Measurements from ENCODE around the gene TMEM18. TPM values are rescaled to one million over a fixed set of nuclear protein-coding genes. Genes with fewer than 3 reads are reported as not detected.

The TMEM18 gene
- total and polyA plus RNA-seq, 2 of the 13 experiments (the other 11 are each of a cell fraction or from before 2014, with no cell fraction given), result 45.9 to 49.4 TPM

DNA sequence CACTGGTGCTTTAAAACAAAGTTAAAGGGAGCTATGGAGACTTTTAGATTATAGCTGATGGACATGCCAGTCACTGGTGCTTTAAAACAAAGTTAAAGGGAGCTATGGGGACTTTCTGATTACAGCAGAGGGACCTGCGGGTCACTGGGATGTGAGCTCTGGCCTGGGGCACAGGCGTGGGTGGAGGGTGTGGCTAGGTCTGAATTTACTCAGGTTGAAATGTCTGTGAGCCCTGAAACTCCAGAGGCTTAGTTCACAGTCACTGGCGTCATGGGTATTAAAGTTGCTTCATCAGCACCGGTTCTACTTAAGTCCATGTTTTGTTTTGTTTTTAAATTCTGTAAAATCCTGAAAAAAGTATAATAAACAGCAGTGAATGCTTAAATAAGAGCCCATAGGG is 49.0 kb upstream of the TMEM18 start:
- in situ Hi-C loops (cut with HindIII; ENCODE audit: extremely low pct_ligation_motif_present, low pct_unique_long_range_greater_than_20kb), result no loop called here
- no peak overlapping the region for H3K9ac ChIP-seq (ENCODE audit: insufficient read depth, low read depth, low read length)
- H3K9me3 ChIP-seq (ENCODE audit: low read length), result no peaks in the 10 kb centered on the region
- ChIA-PET POLR2A (no interaction called here), CTCF (ENCODE audit: low intra/inter-chr PET ratio, low total read pairs) (no interaction called here)
- H3K36me3 ChIP-seq (replicated peaks in 1 of 2; ENCODE audit: control insufficient read depth in 1 of 2, insufficient read depth in 2 of 2, low read length in 2 of 2), result no peaks in the 10 kb centered on the region
- intact Hi-C loops (cut with micrococcal nuclease; ENCODE audit: unreplicated experiment), result no loop called here
- H2AFZ ChIP-seq (ENCODE audit: low read length), result no peak overlapping the region
- no peaks in the 10 kb centered on the region for H4K20me1 ChIP-seq (ENCODE audit: insufficient read depth, low read length)
- DNase-seq (ENCODE audit: low spot score), result no peak
- H3K4me2 ChIP-seq (ENCODE audit: low read depth, low read length), result no peak overlapping the region
- no TSS peak for BruUV-seq (replicated peaks)
- no peak for ATAC-seq
- TF ChIP-seq ZSCAN9 (CRISPR knock-in tag; IDR thresholded peaks at IDR 0.05; ENCODE audit: borderline replicate concordance) (no peak), ZNF652 (CRISPR knock-in tag; IDR thresholded peaks at IDR 0.05; ENCODE audit: borderline replicate concordance, low read depth) (no peak), SMC3 (IDR thresholded peaks at IDR 0.05; ENCODE audit: low read length) (no peak), PHF5A (CRISPR knock-in tag; IDR thresholded peaks at IDR 0.05; ENCODE audit: low read depth, unreplicated experiment) (no peak), ZBTB3 (CRISPR knock-in tag; IDR thresholded peaks at IDR 0.05; ENCODE audit: borderline replicate concordance, low read depth) (no peak)
- peaks cover 6% of the 10 kb centered on the region for H3K4me1 ChIP-seq (ENCODE audit: insufficient read depth, low read length)
- peaks cover 0 to 24% of the 10 kb centered on the region in 2 experiments; a peak in 3 of 5 replicates for H3K27me3 ChIP-seq (ENCODE audit: control insufficient read depth in 1 of 2, insufficient read depth in 2 of 2, low read length in 2 of 2)
- H3K4me3 ChIP-seq (replicated peaks in 1 of 3; ENCODE audit: insufficient read depth in 1 of 3, low read depth in 2 of 3, low read length in 3 of 3), result no peak overlapping the region
- FAIRE-seq, result no peak
- no peak overlapping the region for H3K27ac ChIP-seq (ENCODE audit: extremely low read length, insufficient read depth, low read length)
- no peaks in the 10 kb centered on the region for H3K79me2 ChIP-seq (ENCODE audit: insufficient read depth, low read length)
- whole genome bisulfite sequencing (ENCODE audit: low lambda C conversion rate), result 2% methylated on average over 4 of the region's 4 CpGs

DNA sequence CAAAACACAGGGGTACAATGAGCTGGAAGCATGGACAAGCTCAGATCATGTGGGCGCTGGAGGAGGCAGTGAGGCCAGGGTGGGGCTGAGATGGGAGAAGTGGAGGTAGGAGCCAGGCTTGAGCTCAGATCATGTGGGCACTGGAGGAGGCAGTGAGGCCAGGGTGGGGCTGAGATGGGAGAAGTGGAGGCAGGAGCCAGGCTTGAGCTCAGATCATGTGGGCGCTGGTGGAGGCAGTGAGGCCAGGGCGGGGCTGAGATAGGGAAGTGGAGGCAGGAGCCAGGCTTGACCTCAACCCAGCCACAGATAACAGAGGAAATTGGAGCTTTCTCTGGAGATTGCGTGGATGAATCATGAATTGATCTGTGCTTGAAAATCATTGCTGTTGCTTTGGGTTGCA is 48.3 kb upstream of the TMEM18 start:
- Histone ChIP-seq H3K9me3 (ENCODE audit: low read length) (no peaks in the 10 kb centered on the region), H4K20me1 (ENCODE audit: insufficient read depth, low read length) (no peaks in the 10 kb centered on the region), H3K4me1 (ENCODE audit: insufficient read depth, low read length) (peaks cover 12% of the 10 kb centered on the region), H2AFZ (ENCODE audit: low read length) (no peak overlapping the region), H3K9ac (ENCODE audit: insufficient read depth, low read depth, low read length) (no peak overlapping the region), H3K4me2 (ENCODE audit: low read depth, low read length) (no peak overlapping the region), H3K79me2 (ENCODE audit: insufficient read depth, low read length) (no peaks in the 10 kb centered on the region), H3K4me3 (replicated peaks in 1 of 3; ENCODE audit: insufficient read depth in 1 of 3, low read depth in 2 of 3, low read length in 3 of 3) (no peak overlapping the region), H3K27me3 (ENCODE audit: control insufficient read depth in 1 of 2, insufficient read depth in 2 of 2, low read length in 2 of 2) (peaks cover under 1 to 31% of the 10 kb centered on the region in 2 experiments; a peak in 4 of 5 replicates), H3K36me3 (replicated peaks in 1 of 2; ENCODE audit: control insufficient read depth in 1 of 2, insufficient read depth in 2 of 2, low read length in 2 of 2) (no peaks in the 10 kb centered on the region), H3K27ac (ENCODE audit: extremely low read length, insufficient read depth, low read length) (no peak overlapping the region)
- WGBS (ENCODE audit: low lambda C conversion rate), result 13% methylated on average over 4 of the region's 4 CpGs
- intact Hi-C loops (cut with micrococcal nuclease; ENCODE audit: unreplicated experiment) (no loop called here), in situ Hi-C loops (cut with HindIII; ENCODE audit: extremely low pct_ligation_motif_present, low pct_unique_long_range_greater_than_20kb) (no loop called here)
- ChIA-PET POLR2A (no interaction called here), CTCF (ENCODE audit: low intra/inter-chr PET ratio, low total read pairs) (no interaction called here)
- BruUV-seq (replicated peaks), result no TSS peak
- FAIRE-seq, result no peak
- no peak for DNase-seq (ENCODE audit: low spot score)
- no peak for ATAC-seq
- TF ChIP-seq ZNF205 (CRISPR knock-in tag; IDR thresholded peaks at IDR 0.05) (no peak), KLF9 (CRISPR knock-in tag; IDR thresholded peaks at IDR 0.05; ENCODE audit: low read depth) (no peak), ZSCAN31 (CRISPR knock-in tag; IDR thresholded peaks at IDR 0.05; ENCODE audit: low read depth) (no peak), ZNF354B (CRISPR knock-in tag; IDR thresholded peaks at IDR 0.05) (no peak), SSRP1 (CRISPR knock-in tag; IDR thresholded peaks at IDR 0.05) (no peak)
- TF ChIP-seq, protein P1, sequence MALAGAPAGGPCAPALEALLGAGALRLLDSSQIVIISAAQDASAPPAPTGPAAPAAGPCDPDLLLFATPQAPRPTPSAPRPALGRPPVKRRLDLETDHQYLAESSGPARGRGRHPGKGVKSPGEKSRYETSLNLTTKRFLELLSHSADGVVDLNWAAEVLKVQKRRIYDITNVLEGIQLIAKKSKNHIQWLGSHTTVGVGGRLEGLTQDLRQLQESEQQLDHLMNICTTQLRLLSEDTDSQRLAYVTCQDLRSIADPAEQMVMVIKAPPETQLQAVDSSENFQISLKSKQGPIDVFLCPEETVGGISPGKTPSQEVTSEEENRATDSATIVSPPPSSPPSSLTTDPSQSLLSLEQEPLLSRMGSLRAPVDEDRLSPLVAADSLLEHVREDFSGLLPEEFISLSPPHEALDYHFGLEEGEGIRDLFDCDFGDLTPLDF (CRISPR knock-in tag; IDR thresholded peaks at IDR 0.05), result no peak
- TF ChIP-seq, protein P2, sequence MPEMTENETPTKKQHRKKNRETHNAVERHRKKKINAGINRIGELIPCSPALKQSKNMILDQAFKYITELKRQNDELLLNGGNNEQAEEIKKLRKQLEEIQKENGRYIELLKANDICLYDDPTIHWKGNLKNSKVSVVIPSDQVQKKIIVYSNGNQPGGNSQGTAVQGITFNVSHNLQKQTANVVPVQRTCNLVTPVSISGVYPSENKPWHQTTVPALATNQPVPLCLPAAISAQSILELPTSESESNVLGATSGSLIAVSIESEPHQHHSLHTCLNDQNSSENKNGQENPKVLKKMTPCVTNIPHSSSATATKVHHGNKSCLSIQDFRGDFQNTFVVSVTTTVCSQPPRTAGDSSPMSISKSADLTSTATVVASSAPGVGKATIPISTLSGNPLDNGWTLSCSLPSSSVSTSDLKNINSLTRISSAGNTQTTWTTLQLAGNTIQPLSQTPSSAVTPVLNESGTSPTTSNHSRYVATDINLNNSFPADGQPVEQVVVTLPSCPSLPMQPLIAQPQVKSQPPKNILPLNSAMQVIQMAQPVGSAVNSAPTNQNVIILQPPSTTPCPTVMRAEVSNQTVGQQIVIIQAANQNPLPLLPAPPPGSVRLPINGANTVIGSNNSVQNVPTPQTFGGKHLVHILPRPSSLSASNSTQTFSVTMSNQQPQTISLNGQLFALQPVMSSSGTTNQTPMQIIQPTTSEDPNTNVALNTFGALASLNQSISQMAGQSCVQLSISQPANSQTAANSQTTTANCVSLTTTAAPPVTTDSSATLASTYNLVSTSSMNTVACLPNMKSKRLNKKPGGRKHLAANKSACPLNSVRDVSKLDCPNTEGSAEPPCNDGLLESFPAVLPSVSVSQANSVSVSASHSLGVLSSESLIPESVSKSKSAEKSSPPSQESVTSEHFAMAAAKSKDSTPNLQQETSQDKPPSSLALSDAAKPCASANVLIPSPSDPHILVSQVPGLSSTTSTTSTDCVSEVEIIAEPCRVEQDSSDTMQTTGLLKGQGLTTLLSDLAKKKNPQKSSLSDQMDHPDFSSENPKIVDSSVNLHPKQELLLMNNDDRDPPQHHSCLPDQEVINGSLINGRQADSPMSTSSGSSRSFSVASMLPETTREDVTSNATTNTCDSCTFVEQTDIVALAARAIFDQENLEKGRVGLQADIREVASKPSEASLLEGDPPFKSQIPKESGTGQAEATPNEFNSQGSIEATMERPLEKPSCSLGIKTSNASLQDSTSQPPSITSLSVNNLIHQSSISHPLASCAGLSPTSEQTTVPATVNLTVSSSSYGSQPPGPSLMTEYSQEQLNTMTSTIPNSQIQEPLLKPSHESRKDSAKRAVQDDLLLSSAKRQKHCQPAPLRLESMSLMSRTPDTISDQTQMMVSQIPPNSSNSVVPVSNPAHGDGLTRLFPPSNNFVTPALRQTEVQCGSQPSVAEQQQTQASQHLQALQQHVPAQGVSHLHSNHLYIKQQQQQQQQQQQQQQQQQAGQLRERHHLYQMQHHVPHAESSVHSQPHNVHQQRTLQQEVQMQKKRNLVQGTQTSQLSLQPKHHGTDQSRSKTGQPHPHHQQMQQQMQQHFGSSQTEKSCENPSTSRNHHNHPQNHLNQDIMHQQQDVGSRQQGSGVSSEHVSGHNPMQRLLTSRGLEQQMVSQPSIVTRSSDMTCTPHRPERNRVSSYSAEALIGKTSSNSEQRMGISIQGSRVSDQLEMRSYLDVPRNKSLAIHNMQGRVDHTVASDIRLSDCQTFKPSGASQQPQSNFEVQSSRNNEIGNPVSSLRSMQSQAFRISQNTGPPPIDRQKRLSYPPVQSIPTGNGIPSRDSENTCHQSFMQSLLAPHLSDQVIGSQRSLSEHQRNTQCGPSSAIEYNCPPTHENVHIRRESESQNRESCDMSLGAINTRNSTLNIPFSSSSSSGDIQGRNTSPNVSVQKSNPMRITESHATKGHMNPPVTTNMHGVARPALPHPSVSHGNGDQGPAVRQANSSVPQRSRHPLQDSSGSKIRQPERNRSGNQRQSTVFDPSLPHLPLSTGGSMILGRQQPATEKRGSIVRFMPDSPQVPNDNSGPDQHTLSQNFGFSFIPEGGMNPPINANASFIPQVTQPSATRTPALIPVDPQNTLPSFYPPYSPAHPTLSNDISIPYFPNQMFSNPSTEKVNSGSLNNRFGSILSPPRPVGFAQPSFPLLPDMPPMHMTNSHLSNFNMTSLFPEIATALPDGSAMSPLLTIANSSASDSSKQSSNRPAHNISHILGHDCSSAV (CRISPR knock-in tag; IDR thresholded peaks at IDR 0.05; ENCODE audit: borderline replicate concordance), result no peak

Data from HepG2 (cell line).